ENCODE measurements around the gene MMS22L. TPM values are rescaled to one million over a fixed set of nuclear protein-coding genes. Genes with fewer than 3 reads are reported as not detected.
"Not testable (repeated sequence)": the region's sequence is repeated elsewhere in the genome, so short reads cannot be mapped to it uniquely, and the experiment has no call there.

The MMS22L gene
- total RNA-seq, 1 donor from 2014 or later = 22.0 TPM

- Mint-ChIP-seq H3K4me3 (no peak overlapping the region), H3K27ac (peak overlapping the region; percentile 71), H3K27me3 (ENCODE audit: low read depth) (no peaks in the 10 kb centered on the region), H3K4me1 (peaks cover 19% of the 10 kb centered on the region), H3K36me3 (peaks cover 25% of the 10 kb centered on the region), H3K9me3 (peaks cover 13% of the 10 kb centered on the region)
- DNase-seq (ENCODE audit: low spot score in 2 of 2, unreplicated experiment in 2 of 2) = no peak
- TF ChIP-seq, protein P1, sequence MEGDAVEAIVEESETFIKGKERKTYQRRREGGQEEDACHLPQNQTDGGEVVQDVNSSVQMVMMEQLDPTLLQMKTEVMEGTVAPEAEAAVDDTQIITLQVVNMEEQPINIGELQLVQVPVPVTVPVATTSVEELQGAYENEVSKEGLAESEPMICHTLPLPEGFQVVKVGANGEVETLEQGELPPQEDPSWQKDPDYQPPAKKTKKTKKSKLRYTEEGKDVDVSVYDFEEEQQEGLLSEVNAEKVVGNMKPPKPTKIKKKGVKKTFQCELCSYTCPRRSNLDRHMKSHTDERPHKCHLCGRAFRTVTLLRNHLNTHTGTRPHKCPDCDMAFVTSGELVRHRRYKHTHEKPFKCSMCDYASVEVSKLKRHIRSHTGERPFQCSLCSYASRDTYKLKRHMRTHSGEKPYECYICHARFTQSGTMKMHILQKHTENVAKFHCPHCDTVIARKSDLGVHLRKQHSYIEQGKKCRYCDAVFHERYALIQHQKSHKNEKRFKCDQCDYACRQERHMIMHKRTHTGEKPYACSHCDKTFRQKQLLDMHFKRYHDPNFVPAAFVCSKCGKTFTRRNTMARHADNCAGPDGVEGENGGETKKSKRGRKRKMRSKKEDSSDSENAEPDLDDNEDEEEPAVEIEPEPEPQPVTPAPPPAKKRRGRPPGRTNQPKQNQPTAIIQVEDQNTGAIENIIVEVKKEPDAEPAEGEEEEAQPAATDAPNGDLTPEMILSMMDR (IDR thresholded peaks at IDR 0.05; ENCODE audit: unreplicated experiment) = no peak
These were observed 107.2 kb downstream of the MMS22L start for GRCh38 chr6:97175806-97176205.

GRCh38 chr6:97174471-97174870, 108.5 kb downstream of the MMS22L start:
- no peak for DNase-seq (ENCODE audit: low spot score in 2 of 2, unreplicated experiment in 2 of 2)
- no peaks in the 10 kb centered on the region for H3K27me3 Mint-ChIP-seq (ENCODE audit: low read depth)
- TF ChIP-seq, protein P1 (IDR thresholded peaks at IDR 0.05; ENCODE audit: unreplicated experiment) = no peak
- H3K4me1 Mint-ChIP-seq = peaks cover 19% of the 10 kb centered on the region
- H3K4me3 Mint-ChIP-seq = no peak overlapping the region
- no peak overlapping the region for H3K27ac Mint-ChIP-seq
- H3K9me3 Mint-ChIP-seq = peaks cover 13% of the 10 kb centered on the region
- H3K36me3 Mint-ChIP-seq = peaks cover 23% of the 10 kb centered on the region

DNA sequence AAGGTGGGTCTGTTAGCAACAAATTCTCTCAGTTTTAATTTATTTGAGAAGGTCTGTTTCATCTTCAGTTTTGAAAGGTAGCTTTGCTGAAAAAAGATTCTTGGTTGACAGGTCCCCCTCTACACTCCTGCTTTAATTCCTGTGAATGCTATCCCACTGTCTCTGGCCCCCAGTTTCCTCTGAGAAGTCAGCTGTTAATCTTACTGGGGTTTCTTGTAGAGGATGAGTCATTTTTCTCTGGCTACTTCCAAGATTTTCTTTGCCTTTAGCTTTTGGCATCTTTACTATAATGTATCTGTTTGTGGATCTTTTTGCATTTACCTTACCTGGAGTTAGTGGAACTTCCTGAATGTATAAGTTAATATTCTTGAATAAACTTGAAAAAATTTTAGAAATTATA, 122.7 kb downstream of the MMS22L start:
- H3K4me3 Mint-ChIP-seq = no peak overlapping the region

GRCh38 chr6:97155447-97155846, 127.6 kb downstream of the MMS22L start:
- H3K27me3 Mint-ChIP-seq (ENCODE audit: low read depth); H3K4me3 Mint-ChIP-seq; H3K4me1 Mint-ChIP-seq; H3K27ac Mint-ChIP-seq; DNase-seq (ENCODE audit: low spot score in 2 of 2, unreplicated experiment in 2 of 2): not testable (repeated sequence)
- peaks cover 54% of the 10 kb centered on the region for H3K36me3 Mint-ChIP-seq
- H3K9me3 Mint-ChIP-seq = peaks cover 51% of the 10 kb centered on the region

More for the DNA sequence above, 122.7 kb downstream of the MMS22L start:
- Mint-ChIP-seq H3K36me3 (peaks cover 64% of the 10 kb centered on the region), H3K27ac (no peak overlapping the region), H3K4me1 (no peaks in the 10 kb centered on the region), H3K27me3 (ENCODE audit: low read depth) (no peaks in the 10 kb centered on the region), H3K9me3 (peaks cover 47% of the 10 kb centered on the region)
- no peak for DNase-seq (ENCODE audit: low spot score in 2 of 2, unreplicated experiment in 2 of 2)
- TF ChIP-seq, protein P1 (IDR thresholded peaks at IDR 0.05; ENCODE audit: unreplicated experiment) = no peak

DNA sequence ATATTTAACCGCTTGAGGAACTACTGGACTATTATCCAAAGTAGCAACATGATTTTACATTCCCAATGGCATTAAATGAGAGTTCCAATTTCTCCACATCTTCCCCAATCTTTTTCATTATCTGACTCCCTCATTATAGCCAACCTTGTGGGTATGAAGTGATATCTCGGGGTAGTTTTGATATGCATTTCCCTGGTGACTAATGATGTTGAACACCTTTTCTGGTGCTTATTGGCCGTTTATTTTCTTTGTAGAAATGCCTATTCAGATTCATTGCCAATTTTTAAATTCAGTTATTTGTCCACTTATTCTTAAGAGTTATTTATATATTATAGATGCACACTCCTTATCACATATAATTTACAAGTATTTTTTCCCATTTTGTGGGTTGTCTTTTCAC, 129.0 kb downstream of the MMS22L start:
- Mint-ChIP-seq H3K36me3 (peaks cover 47% of the 10 kb centered on the region), H3K9me3 (peaks cover 47% of the 10 kb centered on the region), H3K27ac (no peak overlapping the region), H3K4me1 (no peaks in the 10 kb centered on the region), H3K4me3 (no peak overlapping the region), H3K27me3 (ENCODE audit: low read depth) (no peaks in the 10 kb centered on the region)
- TF ChIP-seq, protein P1 (IDR thresholded peaks at IDR 0.05; ENCODE audit: unreplicated experiment) = no peak
- no peak for DNase-seq (ENCODE audit: low spot score in 2 of 2, unreplicated experiment in 2 of 2)

- H3K36me3 Mint-ChIP-seq = peaks cover 25% of the 10 kb centered on the region
- H3K4me1 Mint-ChIP-seq = no peaks in the 10 kb centered on the region
- TF ChIP-seq, protein P1 (IDR thresholded peaks at IDR 0.05; ENCODE audit: unreplicated experiment) = no peak
- H3K27me3 Mint-ChIP-seq (ENCODE audit: low read depth) = no peaks in the 10 kb centered on the region
- no peak for DNase-seq (ENCODE audit: low spot score in 2 of 2, unreplicated experiment in 2 of 2)
- H3K27ac Mint-ChIP-seq = no peak overlapping the region
- no peak overlapping the region for H3K4me3 Mint-ChIP-seq
- H3K9me3 Mint-ChIP-seq = peaks cover 23% of the 10 kb centered on the region
These were observed 131.4 kb downstream of the MMS22L start for GRCh38 chr6:97151601-97152000.
